ENCODE data around the gene KRT13.

GRCh38 chr17:41489531-41489930 is 15.9 kb downstream of the KRT13 start, which contains the start of gene KRT36:
- TF ChIP-seq POLR2A (IDR thresholded peaks at IDR 0.05; ENCODE audit: low read depth, low read length) (no peak), POLR2AphosphoS5 (IDR thresholded peaks at IDR 0.05; ENCODE audit: low read depth, low read length) (no peak), TAF1 (IDR thresholded peaks at IDR 0.05; ENCODE audit: borderline replicate concordance, low read depth, low read length) (no peak)

Measured in GM12892 (cell line).